Stimulated activated CD8-positive, alpha-beta memory T cell treated with anti-CD3 and anti-CD28 coated beads, Interleukin-15, amount 100 ng/mL, for 1 hour (primary cell): ENCODE data around the gene NEURL1.

Experiments used
- DNase-seq: peaks from one replicate; pipeline ENCODE4 v3.0.0-alpha.2; 2020; ENCODE audit warnings: low read depth

Gene NEURL1

GRCh38 chr10:103564116-103564501 is 70.6 kb downstream of the NEURL1 start:
- no peak for DNase-seq

- DNase-seq = no peak
These were observed 71.4 kb downstream of the NEURL1 start for GRCh38 chr10:103564776-103565520.

GRCh38 chr10:103566536-103566935 is 73.0 kb downstream of the NEURL1 start:
- DNase-seq = no peak

- DNase-seq = no peak
These were observed 75.0 kb downstream of the NEURL1 start for GRCh38 chr10:103568505-103568904.

- DNase-seq = no peak
These were observed 76.4 kb downstream of the NEURL1 start for GRCh38 chr10:103569896-103570295.

GRCh38 chr10:103570844-103571655 is 77.5 kb downstream of the NEURL1 start:
- no peak for DNase-seq

- no peak for DNase-seq
These were observed 78.1 kb downstream of the NEURL1 start for GRCh38 chr10:103571656-103571975.

GRCh38 chr10:103572347-103573204 is 79.1 kb downstream of the NEURL1 start:
- DNase-seq = no peak

GRCh38 chr10:103573205-103573487 is 79.6 kb downstream of the NEURL1 start:
- DNase-seq = no peak

GRCh38 chr10:103574097-103575061 is 80.9 kb downstream of the NEURL1 start:
- no peak for DNase-seq

- DNase-seq = no peak
These were observed 82.0 kb downstream of the NEURL1 start for GRCh38 chr10:103575416-103576075.

- no peak for DNase-seq
These were observed 82.6 kb downstream of the NEURL1 start for GRCh38 chr10:103576076-103576471.

- DNase-seq = no peak
These were observed 83.4 kb downstream of the NEURL1 start for GRCh38 chr10:103576862-103577261.

GRCh38 chr10:103578782-103579382 is 85.4 kb downstream of the NEURL1 start:
- no peak for DNase-seq

GRCh38 chr10:103580011-103580410 is 86.5 kb downstream of the NEURL1 start:
- no peak for DNase-seq

- DNase-seq = no peak
These were observed 86.9 kb downstream of the NEURL1 start for GRCh38 chr10:103580430-103580829.

- DNase-seq = no peak
These were observed 88.0 kb downstream of the NEURL1 start for GRCh38 chr10:103581499-103581898.

GRCh38 chr10:103582331-103583123 is 89.0 kb downstream of the NEURL1 start:
- DNase-seq = no peak

GRCh38 chr10:103583871-103584215 is 90.3 kb downstream of the NEURL1 start:
- no peak for DNase-seq
